Right lobe of liver (tissue), 4 donors: ENCODE measurements around the gene SLC39A11.

Experiments used
- POLR2A ChIP-seq: fragments of 450-650 bp; IDR thresholded peaks from one replicate; pipeline ENCODE4 v1.6.1; 2017; ENCODE audit warnings: antibody characterized with exemption, mild to moderate bottlenecking
- TF ChIP-seq, protein P1 (sequence below), 4 donors: fragments of 200-600 bp in 3 of 4; fragments of 450-650 bp in 1 of 4; IDR thresholded peaks; one replicate each; pipeline versions ENCODE4 v1.5.1 to v1.8.0; 2016 to 2022; ENCODE audit warnings: antibody characterized with exemption in 4 of 4, mild to moderate bottlenecking in 2 of 4
- donor health status: DM: no; HTN: no; CAD: no.
- donor health status: DM: no; HTN: no; CAD: no.
- donor health status: DM: no; HTN: yes; CAD: no.

DNA sequence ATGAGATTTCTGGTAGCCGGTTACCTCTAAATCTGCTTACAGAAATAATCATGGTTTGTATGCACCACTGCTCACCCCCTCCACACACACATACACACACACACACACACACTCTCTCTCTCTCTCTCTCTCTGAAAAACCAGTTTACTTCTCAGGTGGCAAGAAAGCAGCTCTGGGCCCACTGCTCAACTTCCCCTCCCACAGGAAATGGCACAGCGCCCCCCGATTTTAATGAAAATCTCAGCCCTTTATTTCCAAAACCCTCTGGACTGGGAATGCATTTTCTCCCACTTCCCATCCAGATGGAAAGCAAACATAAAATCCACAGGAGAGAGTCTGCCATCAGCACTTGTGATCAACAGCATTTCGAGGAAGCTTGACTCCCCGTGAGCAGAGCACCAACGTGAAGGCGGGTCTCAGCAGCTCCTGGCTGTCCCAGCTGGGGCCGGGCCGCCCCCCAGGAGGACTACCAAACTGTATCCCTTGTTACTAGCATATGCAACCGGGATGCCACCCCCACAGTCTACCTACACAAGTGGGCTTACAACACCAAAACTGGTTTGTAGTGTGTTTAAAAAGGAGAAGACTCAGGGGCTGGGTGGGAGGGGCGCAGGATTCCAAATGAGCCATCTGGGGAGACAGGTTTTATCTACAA lies 121.1 kb downstream of the SLC39A11 start:
- TF ChIP-seq POLR2A: no peak
- TF ChIP-seq, protein P1, sequence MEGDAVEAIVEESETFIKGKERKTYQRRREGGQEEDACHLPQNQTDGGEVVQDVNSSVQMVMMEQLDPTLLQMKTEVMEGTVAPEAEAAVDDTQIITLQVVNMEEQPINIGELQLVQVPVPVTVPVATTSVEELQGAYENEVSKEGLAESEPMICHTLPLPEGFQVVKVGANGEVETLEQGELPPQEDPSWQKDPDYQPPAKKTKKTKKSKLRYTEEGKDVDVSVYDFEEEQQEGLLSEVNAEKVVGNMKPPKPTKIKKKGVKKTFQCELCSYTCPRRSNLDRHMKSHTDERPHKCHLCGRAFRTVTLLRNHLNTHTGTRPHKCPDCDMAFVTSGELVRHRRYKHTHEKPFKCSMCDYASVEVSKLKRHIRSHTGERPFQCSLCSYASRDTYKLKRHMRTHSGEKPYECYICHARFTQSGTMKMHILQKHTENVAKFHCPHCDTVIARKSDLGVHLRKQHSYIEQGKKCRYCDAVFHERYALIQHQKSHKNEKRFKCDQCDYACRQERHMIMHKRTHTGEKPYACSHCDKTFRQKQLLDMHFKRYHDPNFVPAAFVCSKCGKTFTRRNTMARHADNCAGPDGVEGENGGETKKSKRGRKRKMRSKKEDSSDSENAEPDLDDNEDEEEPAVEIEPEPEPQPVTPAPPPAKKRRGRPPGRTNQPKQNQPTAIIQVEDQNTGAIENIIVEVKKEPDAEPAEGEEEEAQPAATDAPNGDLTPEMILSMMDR (IDR thresholded peaks at IDR 0.05): no peak
